Ascending aorta (tissue), 2 donors: Measurements from ENCODE around the gene COL26A1. TPM values are rescaled to one million over a fixed set of nuclear protein-coding genes. Genes with fewer than 3 reads are reported as not detected.

ENCODE experiments used
- DNase-seq, 2 donors: peaks; one replicate each; pipeline ENCODE4 v3.0.0-alpha.2; 2019; ENCODE audit warnings: low spot score in 2 of 2
- H3K27ac ChIP-seq, 2 donors: fragments of 200-600 bp; sonication (generic); one replicate each; pipeline ENCODE4 v1.5.1; 2016 to 2017; ENCODE audit warnings: mild to moderate bottlenecking in 1 of 2
- H3K27me3 ChIP-seq: fragments of 200-600 bp; sonication (generic); one replicate; pipeline ENCODE4 v1.5.1; 2017
- H3K36me3 ChIP-seq, 2 donors: fragments of 200-600 bp; sonication (generic); one replicate each; pipeline ENCODE4 v1.5.1; 2016
- H3K4me1 ChIP-seq, 2 donors: fragments of 200-600 bp; sonication (generic); one replicate each; pipeline ENCODE4 v1.5.1; 2016 to 2017; ENCODE audit warnings: mild to moderate bottlenecking in 1 of 2
- H3K4me3 ChIP-seq, 2 donors: fragments of 200-600 bp; sonication (generic); one replicate each; pipeline ENCODE4 v1.5.1; 2016 to 2017; ENCODE audit warnings: mild to moderate bottlenecking in 1 of 2
- H3K9me3 ChIP-seq, 2 donors: fragments of 200-600 bp; sonication (generic); one replicate each; pipeline ENCODE4 v1.5.1; 2016
- intact Hi-C: fragments of 100-400 bp; cut with DNase I; formaldehyde crosslinking; loops from one replicate; pipeline ENCODE4 v1.15.1; 2023
- total RNA-seq: library from RNA; depleted of rRNA; stranded (reverse); fragments of >200 nt; gene quantifications from one replicate; pipeline ENCODE4 v1.1.0, GENCODE V29; 2016
- TF ChIP-seq, protein P1 (sequence below), 3 experiments: fragments of 200-600 bp in 2 of 3; fragments of 450-650 bp in 1 of 3; sonication (generic) in 2 of 3; IDR thresholded peaks; one replicate each; pipeline ENCODE4 v1.5.1; 2016 to 2019; ENCODE audit warnings: antibody characterized with exemption in 3 of 3, mild to moderate bottlenecking in 1 of 3, moderate library complexity in 1 of 3

The COL26A1 gene
- total RNA-seq, 1 donor from 2014 or later = not detected

DNA sequence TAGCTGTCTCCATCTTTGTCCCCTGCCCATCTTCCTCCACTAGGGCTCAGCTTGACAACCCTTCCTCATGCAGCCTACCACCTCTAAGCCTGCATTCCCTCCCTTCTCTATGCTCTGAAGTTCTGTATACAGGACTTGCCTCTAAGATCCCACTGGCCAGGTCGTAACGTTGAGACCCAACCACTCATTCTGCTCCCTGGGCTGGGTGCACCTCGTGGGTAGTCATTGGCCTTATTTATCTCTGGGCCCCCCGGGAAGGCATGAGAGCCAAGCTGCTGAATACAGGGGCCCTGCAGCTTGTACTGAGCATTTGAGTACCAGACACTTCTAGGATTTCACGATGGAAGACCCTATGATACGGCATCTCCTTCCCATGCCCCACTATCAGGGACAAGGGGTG is 235.3 kb downstream of the COL26A1 start:
- H3K36me3 ChIP-seq = no peaks in the 10 kb centered on the region
- intact Hi-C loops = no loop called here
- H3K9me3 ChIP-seq = no peaks in the 10 kb centered on the region
- no peak for DNase-seq
- TF ChIP-seq, protein P1, sequence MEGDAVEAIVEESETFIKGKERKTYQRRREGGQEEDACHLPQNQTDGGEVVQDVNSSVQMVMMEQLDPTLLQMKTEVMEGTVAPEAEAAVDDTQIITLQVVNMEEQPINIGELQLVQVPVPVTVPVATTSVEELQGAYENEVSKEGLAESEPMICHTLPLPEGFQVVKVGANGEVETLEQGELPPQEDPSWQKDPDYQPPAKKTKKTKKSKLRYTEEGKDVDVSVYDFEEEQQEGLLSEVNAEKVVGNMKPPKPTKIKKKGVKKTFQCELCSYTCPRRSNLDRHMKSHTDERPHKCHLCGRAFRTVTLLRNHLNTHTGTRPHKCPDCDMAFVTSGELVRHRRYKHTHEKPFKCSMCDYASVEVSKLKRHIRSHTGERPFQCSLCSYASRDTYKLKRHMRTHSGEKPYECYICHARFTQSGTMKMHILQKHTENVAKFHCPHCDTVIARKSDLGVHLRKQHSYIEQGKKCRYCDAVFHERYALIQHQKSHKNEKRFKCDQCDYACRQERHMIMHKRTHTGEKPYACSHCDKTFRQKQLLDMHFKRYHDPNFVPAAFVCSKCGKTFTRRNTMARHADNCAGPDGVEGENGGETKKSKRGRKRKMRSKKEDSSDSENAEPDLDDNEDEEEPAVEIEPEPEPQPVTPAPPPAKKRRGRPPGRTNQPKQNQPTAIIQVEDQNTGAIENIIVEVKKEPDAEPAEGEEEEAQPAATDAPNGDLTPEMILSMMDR (IDR thresholded peaks at IDR 0.05) = no peak
- no peak overlapping the region for H3K4me3 ChIP-seq
- no peaks in the 10 kb centered on the region for H3K27me3 ChIP-seq
- peaks cover 0 to 6% of the 10 kb centered on the region in 2 donors for H3K4me1 ChIP-seq
- H3K27ac ChIP-seq = no peak overlapping the region

DNA sequence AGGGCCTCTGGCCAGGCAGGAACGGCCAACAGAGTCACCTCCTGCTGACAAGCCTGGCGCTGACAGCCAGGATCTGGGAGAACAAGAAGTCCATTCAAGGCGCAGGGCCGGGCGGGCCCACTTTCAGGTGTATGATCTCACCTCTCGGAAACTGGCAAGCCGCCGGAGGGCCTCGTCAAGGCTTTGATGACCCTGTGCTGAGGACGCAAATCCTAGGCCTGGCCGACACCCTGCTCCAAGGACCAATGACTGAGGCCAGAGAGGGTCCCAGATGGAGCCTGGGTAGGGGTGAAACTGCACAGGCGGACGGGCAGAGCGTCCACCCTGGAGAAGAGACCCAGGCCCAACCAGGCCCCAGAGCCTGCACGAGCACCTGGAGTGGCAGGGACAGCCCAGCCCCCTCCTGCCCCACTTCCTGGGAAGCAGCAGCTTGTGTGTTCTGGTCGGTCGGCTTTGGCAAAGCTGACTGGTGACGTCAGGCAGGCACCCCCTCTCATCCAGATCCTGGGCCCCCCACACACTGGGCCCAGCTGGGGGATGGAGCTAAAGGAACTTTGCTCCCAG is 235.8 kb downstream of the COL26A1 start:
- Histone ChIP-seq H3K27me3 (no peaks in the 10 kb centered on the region), H3K27ac (peak overlapping the region in 1 of 2 donors; percentile 23), H3K9me3 (no peaks in the 10 kb centered on the region), H3K4me3 (no peak overlapping the region), H3K36me3 (no peaks in the 10 kb centered on the region), H3K4me1 (peaks cover 0 to 6% of the 10 kb centered on the region in 2 donors)
- TF ChIP-seq, protein P1 (IDR thresholded peaks at IDR 0.05) = no peak
- no peak for DNase-seq
- intact Hi-C loops = no loop called here

DNA sequence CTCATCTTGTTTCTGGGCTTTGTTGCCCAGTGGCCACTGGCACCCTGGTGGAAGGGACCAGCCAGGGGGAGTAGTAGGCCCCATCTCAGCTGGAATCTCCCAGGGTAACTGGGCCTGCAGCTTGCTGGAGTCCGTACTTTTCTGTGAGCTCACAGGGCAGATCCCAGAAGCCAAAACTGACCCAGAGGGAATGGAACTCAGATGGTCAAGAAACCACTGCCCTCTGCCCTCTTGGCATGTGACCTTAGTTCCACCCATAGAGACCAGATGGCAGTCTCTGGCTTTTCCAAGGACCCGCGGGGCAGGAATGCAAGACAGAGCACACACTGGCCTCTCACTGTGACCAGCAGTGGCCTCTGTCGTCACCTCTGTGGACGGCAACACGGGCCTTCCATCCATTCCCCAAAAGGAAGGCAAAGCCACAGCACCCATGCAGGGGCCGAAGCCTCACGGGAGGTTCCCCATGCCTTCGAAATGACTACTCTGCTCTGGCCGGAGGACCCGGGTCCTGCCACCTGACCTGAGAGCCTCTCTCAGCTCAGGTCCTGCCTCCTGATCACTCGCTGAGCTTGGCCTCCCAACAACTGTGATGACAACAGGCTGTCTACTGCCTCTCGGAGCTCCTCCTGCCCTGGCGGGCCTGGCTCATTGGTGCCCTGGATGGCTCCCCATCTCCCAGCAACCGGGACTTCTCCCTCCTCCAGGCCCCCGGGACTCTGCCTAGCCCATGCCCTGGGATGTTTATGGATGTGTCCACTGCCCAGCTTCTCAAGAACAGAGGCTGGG is 236.5 kb downstream of the COL26A1 start:
- H3K4me1 ChIP-seq = peaks cover 0 to 6% of the 10 kb centered on the region in 2 donors
- TF ChIP-seq, protein P1 (IDR thresholded peaks at IDR 0.05) = no peak
- H3K27me3 ChIP-seq = no peaks in the 10 kb centered on the region
- H3K36me3 ChIP-seq = no peaks in the 10 kb centered on the region
- H3K9me3 ChIP-seq = no peaks in the 10 kb centered on the region
- H3K27ac ChIP-seq = peak overlapping the region in 1 of 2 donors; percentile 23
- intact Hi-C loops = no loop called here
- H3K4me3 ChIP-seq = no peak overlapping the region
- DNase-seq = no peak

DNA sequence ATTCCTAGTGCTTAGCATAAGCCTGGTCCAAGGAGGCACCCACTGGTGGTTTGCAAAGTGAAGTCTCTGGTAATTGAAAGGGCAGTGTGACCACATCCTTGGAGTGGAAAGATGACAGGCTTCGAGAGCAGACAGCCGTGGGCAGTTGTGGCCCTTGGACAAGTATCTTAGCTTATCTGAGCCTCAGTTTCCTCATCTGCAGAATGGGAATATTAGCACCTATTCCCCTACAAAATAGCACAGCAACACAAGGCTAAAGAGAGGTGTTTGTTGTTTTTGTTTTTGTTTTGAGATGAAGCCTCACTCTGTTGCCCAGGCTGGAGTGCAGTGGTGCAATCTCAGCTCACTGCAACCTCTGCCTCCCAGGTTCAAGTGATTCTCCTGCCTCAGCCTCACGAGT is 237.1 kb downstream of the COL26A1 start:
- Histone ChIP-seq H3K9me3 (no peaks in the 10 kb centered on the region), H3K27me3 (no peaks in the 10 kb centered on the region), H3K27ac (peak overlapping the region in 1 of 2 donors; percentile 5), H3K4me1 (peaks cover 0 to 6% of the 10 kb centered on the region in 2 donors), H3K36me3 (no peaks in the 10 kb centered on the region), H3K4me3 (no peak overlapping the region)
- TF ChIP-seq, protein P1 (IDR thresholded peaks at IDR 0.05) = no peak
- intact Hi-C loops = loop anchor here (5.0 to 10.0 kb wide), 2 partner anchors 525 to 673 kb away; no protein-coding TSS in a partner anchor
- DNase-seq = no peak

DNA sequence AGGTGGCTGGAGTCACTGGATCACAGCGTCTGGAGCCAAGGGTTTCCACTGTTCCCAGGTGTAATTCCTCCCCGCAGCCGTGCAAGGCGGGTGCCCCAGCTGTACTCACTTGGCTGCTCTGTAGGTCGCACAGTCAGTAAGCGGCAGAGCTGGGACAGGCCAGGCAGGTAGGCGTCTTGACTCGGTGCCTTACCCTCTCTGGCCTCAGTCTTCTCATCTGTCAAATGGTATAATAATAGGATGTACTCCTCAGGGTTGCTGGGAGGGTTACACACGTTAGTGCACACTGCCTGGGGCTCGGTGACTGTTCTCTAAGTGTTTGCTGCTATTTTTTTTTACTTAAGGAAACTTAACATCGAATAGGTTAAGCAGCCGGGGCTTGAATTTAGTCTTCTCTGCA is 239.4 kb downstream of the COL26A1 start:
- no peaks in the 10 kb centered on the region for H3K36me3 ChIP-seq
- no peak overlapping the region for H3K27ac ChIP-seq
- DNase-seq = no peak
- intact Hi-C loops = loop anchor here (1.0 to 10.0 kb wide), 5 partner anchors 87 to 670 kb away; no protein-coding TSS in a partner anchor
- peaks cover 0 to 6% of the 10 kb centered on the region in 2 donors for H3K4me1 ChIP-seq
- TF ChIP-seq, protein P1 (IDR thresholded peaks at IDR 0.05) = no peak
- no peaks in the 10 kb centered on the region for H3K9me3 ChIP-seq
- no peak overlapping the region for H3K4me3 ChIP-seq
- H3K27me3 ChIP-seq = no peaks in the 10 kb centered on the region
